OCI-LY7 (cell line): ENCODE results near the gene LRIG1.

Experiments
- EZH2phosphoT487 ChIP-seq: fragments of 200-600 bp; sonication (generic); IDR thresholded peaks from 2 replicates; pipeline ENCODE4 v1.6.1; 2018; ENCODE audit warnings: low read depth, borderline replicate concordance, mild to moderate bottlenecking, mixed run types, antibody characterized with exemption, low read length, moderate library complexity, mixed read lengths
- TF ChIP-seq, protein P1 (sequence below): fragments of 200-600 bp; sonication (generic); conservative IDR thresholded peaks from 2 replicates; pipeline ENCODE4 v1.5.1; 2014; ENCODE audit warnings: mild to moderate bottlenecking, antibody characterized with exemption, low read length, moderate library complexity, mixed read lengths

DNA sequence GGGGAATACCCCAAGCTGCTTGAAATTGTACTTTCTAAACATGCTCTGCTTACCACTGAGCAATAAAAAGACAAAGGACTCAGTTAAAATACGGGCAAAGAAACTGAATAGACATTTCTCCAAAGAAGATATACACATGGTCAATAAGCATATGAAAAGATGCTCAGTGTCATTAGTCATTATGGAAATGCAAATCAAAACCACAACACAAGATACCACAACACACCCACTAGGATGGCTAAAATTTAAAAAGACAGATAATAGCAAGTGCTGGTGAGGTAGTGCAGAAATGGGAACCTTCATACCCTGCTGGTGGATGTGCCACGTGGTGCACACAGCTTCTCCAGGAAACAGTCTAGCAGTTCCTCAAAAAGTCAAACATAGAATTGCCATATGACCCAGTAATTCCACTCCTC is 21.3 kb downstream of the LRIG1 start:
- TF ChIP-seq, protein P1, sequence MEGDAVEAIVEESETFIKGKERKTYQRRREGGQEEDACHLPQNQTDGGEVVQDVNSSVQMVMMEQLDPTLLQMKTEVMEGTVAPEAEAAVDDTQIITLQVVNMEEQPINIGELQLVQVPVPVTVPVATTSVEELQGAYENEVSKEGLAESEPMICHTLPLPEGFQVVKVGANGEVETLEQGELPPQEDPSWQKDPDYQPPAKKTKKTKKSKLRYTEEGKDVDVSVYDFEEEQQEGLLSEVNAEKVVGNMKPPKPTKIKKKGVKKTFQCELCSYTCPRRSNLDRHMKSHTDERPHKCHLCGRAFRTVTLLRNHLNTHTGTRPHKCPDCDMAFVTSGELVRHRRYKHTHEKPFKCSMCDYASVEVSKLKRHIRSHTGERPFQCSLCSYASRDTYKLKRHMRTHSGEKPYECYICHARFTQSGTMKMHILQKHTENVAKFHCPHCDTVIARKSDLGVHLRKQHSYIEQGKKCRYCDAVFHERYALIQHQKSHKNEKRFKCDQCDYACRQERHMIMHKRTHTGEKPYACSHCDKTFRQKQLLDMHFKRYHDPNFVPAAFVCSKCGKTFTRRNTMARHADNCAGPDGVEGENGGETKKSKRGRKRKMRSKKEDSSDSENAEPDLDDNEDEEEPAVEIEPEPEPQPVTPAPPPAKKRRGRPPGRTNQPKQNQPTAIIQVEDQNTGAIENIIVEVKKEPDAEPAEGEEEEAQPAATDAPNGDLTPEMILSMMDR, result no peak
- TF ChIP-seq EZH2phosphoT487, result no peak
